HG03175 (cell line): ENCODE measurements around the gene ZNF674.
"Not testable (repeated sequence)": the region's sequence is repeated elsewhere in the genome, so short reads cannot be mapped to it uniquely, and the experiment has no call there.

ENCODE experiments used
- ATAC-seq: cut with Tn5 transposase; IDR thresholded peaks from one replicate; pipeline ENCODE4 v1.9.1; 2021; ENCODE audit warnings: mild to moderate bottlenecking, moderate library complexity; ENCODE audit not compliant: unreplicated experiment

Gene ZNF674

DNA sequence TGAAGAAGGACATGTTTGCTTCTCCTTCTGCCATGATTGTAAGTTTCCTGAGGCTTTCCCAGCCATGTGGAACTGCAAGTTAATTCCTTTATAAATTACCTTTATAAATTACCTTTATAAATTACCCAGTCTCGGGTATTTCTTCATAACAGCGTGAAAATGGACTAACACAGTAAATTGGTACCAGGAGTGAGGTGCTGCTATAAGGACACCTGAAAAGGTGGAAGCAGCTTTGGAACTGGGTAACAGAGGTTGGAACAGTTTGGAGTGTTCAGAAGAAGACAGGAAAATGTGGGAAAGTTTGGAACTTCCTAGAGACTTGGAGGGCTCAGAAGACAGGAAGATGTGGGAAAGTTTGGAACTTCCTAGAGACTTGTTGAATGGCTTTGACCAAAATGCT lies 66.6 kb downstream of the ZNF674 start:
- ATAC-seq = not testable (repeated sequence)

DNA sequence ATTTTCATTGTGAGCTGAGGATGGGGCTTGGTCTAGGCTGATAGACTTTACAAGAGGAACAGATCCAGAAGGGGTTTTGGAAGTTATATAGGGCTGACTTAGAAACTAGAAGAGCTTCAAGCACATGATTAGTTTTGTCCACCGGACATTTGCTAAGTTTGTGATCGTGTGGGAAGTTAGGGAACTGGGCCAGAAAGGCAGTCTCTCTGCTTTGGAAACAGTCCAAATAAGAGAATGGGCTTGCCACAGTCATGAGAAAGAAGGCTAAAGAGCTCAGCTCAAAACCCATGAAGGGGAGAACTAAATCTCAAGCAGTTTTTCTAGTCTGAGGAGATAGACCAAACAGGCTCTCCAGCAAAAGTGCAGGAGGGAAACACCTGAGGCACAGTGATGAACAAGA lies 67.8 kb downstream of the ZNF674 start:
- no peak for ATAC-seq

DNA sequence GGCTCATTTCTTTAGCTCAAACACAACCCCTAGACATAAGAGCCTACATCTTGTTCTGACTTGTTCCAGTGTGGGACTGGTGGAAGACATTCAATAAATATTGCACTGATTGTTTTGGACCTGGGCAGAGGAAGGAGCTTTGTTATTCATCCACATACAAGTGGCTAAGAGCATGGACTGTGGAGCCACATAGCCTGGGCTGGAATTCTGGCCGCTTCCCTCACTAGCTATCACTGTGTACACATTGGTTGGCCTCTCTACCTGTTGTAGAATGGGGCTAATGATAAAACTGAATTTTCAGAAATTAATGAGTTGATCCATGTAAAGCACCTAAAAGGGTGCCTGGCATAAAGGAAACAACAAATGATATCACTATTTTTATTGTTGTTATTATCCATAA lies 80.0 kb downstream of the ZNF674 start:
- no peak for ATAC-seq

DNA sequence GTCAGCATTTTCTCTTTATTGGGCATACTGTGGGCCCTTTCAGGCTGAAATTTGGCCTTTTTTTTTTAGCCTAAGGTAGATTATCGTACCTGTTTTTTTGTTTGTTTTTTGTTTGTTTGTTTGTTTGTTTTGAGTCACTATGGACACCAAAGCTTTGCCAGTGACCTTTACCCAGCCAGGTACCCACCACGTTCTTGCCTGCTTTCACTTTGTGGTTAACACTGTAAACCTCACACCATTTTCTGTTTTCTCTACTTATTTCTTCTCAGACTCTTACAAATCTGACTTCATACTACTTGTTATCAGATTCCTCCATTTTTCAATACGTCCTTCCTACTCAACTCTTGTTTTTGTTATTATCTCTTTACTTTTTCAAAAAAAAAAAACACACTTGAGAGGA lies 81.5 kb downstream of the ZNF674 start:
- peak; percentile 47 for ATAC-seq

DNA sequence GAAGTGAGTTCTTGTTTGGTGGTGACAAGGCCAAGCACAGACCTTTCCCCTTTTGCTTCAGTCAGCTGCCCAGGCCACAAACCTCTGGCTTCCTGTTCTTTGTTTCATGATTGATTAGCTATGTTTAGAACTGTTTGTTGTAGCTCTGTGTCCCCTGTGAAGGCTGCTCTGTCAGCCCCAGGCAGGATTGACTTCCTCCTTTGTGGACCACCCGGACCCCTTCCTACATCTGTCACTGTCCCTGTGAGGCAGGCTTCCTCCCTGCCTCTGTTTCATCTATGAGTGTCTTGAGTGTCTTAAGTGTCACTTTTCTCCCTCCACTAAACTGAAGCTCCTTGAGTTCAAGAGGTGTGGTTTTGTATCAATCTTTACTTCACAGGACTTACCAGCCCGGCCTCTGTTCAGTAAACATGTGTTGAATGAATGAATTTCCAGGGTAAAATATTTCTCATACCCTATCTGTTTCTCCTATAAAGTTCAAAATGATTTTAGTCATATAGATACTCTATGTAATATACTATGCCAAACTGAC lies 83.5 kb downstream of the ZNF674 start:
- peak; percentile 91 for ATAC-seq

DNA sequence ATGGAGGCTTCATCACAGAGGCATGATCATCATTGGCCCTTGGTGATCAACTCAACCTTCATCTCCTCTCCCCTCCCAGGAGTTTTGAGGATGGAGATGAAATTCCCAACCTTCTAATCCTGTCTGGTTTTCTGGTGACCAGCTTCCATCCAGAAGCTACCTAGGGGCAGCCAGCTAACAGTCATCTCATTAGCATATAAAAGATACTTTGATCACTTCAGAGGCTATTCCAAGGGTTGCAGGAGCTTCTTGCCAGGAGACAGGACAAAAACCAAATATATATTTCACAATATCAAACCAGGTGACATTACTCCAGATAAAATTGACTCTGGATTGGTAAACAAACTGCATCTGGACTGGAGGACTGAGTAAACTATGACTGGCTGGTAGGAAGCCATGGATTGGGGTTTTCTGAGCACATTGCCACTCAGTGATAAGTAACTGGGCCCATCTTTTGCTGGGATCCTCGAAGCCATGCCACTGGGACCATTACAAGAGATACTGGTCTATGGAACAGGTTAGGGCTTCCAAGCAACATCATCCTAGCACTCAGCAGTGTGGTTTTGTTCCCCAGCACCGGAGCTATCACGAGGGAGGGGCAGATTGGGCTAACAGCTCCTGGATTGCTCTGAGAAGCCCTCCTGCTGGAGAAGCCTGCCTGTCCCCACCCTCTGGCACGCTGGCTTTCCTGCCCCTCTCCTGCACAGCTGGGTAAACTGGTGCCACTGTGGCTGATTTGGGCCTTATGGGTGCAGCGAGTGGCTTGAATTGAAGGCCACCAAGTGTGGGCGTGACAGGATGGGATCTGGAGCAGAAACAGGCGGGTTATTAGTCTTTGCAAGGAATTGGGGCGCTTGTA lies 84.2 kb downstream of the ZNF674 start:
- not testable (repeated sequence) for ATAC-seq

DNA sequence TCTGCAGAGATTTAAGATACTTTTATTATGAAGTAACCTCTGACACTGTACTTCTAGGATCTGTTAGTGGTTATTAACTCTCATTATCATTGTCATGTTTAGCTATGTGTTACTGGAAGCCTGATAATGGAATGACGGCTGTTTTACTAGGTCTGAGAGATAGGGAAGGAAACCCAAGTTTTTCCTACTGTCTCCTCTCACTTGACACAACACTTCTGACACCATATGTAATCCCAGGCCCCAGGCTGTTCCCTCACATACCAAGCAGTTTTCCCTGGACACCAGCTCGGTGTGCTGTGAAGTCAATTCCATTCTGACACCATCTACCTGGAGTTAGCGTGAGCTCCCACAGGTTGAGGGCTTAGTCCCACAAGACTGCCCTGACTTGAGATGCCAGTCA lies 85.6 kb downstream of the ZNF674 start:
- no peak for ATAC-seq

DNA sequence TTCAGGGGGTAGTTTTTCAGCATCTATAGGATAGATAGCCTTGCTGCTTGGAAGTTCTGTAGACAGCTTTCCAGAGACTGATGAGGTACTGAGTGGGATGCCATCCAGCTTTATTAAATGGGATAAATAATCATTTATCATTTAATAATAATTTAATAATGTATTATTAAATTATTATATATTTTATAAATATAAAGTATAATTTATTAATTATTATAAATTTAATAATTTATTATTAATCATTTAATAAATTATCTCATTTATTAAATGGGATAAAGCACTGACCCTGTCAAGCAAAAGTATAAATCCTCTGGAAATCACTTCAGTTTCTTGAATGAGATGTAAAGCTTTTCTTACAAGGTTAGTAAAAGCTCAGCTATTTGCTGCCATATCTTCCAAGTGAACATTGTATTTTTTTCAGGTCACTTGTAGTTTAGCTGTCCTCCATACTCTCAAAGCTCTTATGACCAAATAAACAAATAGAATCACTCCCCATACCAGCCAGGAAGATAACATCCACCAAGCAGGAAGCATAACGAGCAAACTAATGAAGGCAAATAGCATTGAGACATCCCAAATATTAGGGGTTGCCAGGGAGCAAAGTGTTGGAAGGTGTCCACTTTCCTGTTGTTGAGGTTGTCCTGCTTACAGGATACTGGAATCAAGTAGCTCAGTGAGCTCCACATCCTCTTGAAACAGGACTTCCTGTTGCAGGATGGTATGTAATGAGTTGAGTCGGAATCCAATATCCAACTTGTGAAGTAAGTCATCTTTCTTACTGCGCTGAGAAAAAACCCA lies 88.9 kb downstream of the ZNF674 start:
- ATAC-seq = no peak
